H1 (cell line): Measurements from ENCODE around the gene MTG1. TPM values are rescaled to one million over a fixed set of nuclear protein-coding genes. Genes with fewer than 3 reads are reported as not detected.

Experiments used
- CTCF ChIA-PET: fragments of 300-600 bp; sonication (Branson Sonifier 250); formaldehyde crosslinking; loops from one replicate; lab custom pipeline; 2021; ENCODE audit not compliant: partially characterized antibody; lab: Charles Lee
- POLR2A ChIA-PET: fragments of 300-600 bp; sonication (Branson Sonifier 250); formaldehyde crosslinking; loops from one replicate; lab custom pipeline; 2021; ENCODE audit warnings: inconsistent platforms; ENCODE audit not compliant: partially characterized antibody; lab: Charles Lee
- DNase-seq, 2 experiments: peaks; one replicate each; pipeline versions ENCODE4 v3.0.0 to v3.0.0-alpha.2; 2010 to 2022; ENCODE audit warnings: low spot score in 2 of 2, low read depth in 1 of 2, mixed read lengths in 1 of 2
- FAIRE-seq: peaks from 2 replicates; lab custom pipeline; 2011; peaks lifted over from hg19 to GRCh38; lab: Jason Lieb, UNC
- H2AFZ ChIP-seq: 2 replicates; pipeline ENCODE4 v1.8.1; 2012; ENCODE audit warnings: low read length, inconsistent platforms
- H2AK5ac ChIP-seq: 2 replicates; pipeline ENCODE4 v1.6.1; 2013; ENCODE audit warnings: low read depth, low read length
- H2BK120ac ChIP-seq: replicated peaks from 2 replicates; pipeline ENCODE3; 2013; ENCODE audit warnings: low read depth, low read length, inconsistent platforms
- H2BK12ac ChIP-seq: 2 replicates; pipeline ENCODE4 v1.6.1; 2013; ENCODE audit warnings: low read depth, low read length
- H2BK15ac ChIP-seq: 2 replicates; pipeline ENCODE4 v1.6.1; 2013; ENCODE audit warnings: low read length
- H2BK20ac ChIP-seq: 2 replicates; pipeline ENCODE4 v1.6.1; 2013; ENCODE audit warnings: low read length
- H2BK5ac ChIP-seq: 2 replicates; pipeline ENCODE4 v1.6.1; 2013; ENCODE audit warnings: low read depth, low read length
- H3K14ac ChIP-seq: 2 replicates; pipeline ENCODE4 v1.6.1; 2013; ENCODE audit warnings: inconsistent platforms; ENCODE audit not compliant: insufficient read length
- H3K18ac ChIP-seq: 2 replicates; pipeline ENCODE4 v1.6.1; 2013; ENCODE audit warnings: low read length; ENCODE audit errors: extremely low read depth
- H3K23ac ChIP-seq: 2 replicates; pipeline ENCODE4 v1.6.1; 2013; ENCODE audit warnings: inconsistent platforms; ENCODE audit not compliant: insufficient read length
- H3K23me2 ChIP-seq: 2 replicates; pipeline ENCODE4 v1.6.1; 2013; ENCODE audit warnings: low read depth, low read length
- H3K27ac ChIP-seq: 2 replicates; pipeline ENCODE4 v1.6.1; 2011; ENCODE audit warnings: low read depth, low read length, inconsistent platforms
- H3K27me3 ChIP-seq, 4 experiments: replicated peaks in 1 of 4; 1 replicate in 1 of 4; 2 replicates in 3 of 4; pipeline versions ENCODE4 v1.6.1 to v1.8.1; 2011 to 2013; ENCODE audit warnings: low read length in 3 of 4, mild to moderate bottlenecking in 3 of 4, inconsistent platforms in 2 of 4, mixed read lengths in 2 of 4, moderate library complexity in 1 of 4; ENCODE audit not compliant: control insufficient read depth in 3 of 4, insufficient read depth in 3 of 4; ENCODE audit errors: extremely low read depth in 1 of 4
- H3K36me3 ChIP-seq, 4 experiments: 2 replicates each; pipeline versions ENCODE4 v1.6.1 to v1.8.1; 2011 to 2013; ENCODE audit warnings: mild to moderate bottlenecking in 4 of 4, low read length in 3 of 4, moderate library complexity in 2 of 4, control low read depth in 1 of 4, inconsistent platforms in 1 of 4; ENCODE audit not compliant: insufficient read depth in 4 of 4, control insufficient read depth in 2 of 4
- H3K4ac ChIP-seq: replicated peaks from 2 replicates; pipeline ENCODE3; 2013; ENCODE audit warnings: low read length, low read depth, mixed read lengths, inconsistent platforms; ENCODE audit not compliant: insufficient read length
- H3K4me1 ChIP-seq, 4 experiments: replicated peaks in 1 of 4; 1 replicate in 1 of 4; 2 replicates in 3 of 4; pipeline versions ENCODE4 v1.6.1 to v1.8.1; 2011 to 2013; ENCODE audit warnings: low read length in 3 of 4, inconsistent platforms in 2 of 4, mixed read lengths in 1 of 4; ENCODE audit not compliant: insufficient read depth in 4 of 4, control insufficient read depth in 3 of 4
- H3K4me2 ChIP-seq, 2 experiments: 2 replicates each; pipeline versions ENCODE4 v1.6.1 to v1.8.1; 2011 to 2013; ENCODE audit warnings: low read depth in 2 of 2, low read length in 2 of 2, control low read depth in 1 of 2, inconsistent platforms in 1 of 2, mild to moderate bottlenecking in 1 of 2; ENCODE audit not compliant: insufficient read depth in 1 of 2
- H3K4me3 ChIP-seq, 4 experiments: fragments of 200-600, 300-600 bp in 1 of 4; sonication (generic), shearing (Covaris generic), sonication (Bioruptor Twin) in 1 of 4; 2 replicates each; pipeline versions ENCODE4 v1.5.1 to v1.8.1; 2011 to 2016; ENCODE audit warnings: low read length in 4 of 4, low read depth in 3 of 4, control low read depth in 2 of 4, inconsistent platforms in 2 of 4, mild to moderate bottlenecking in 2 of 4, mixed read lengths in 1 of 4, moderate library complexity in 1 of 4; ENCODE audit not compliant: insufficient read depth in 2 of 4; ENCODE audit errors: extremely low read depth in 1 of 4
- H3K56ac ChIP-seq: replicated peaks from 2 replicates; pipeline ENCODE3; 2013; ENCODE audit warnings: low read depth, mild to moderate bottlenecking, mixed read lengths, low read length, inconsistent platforms; ENCODE audit not compliant: insufficient read length
- H3K79me1 ChIP-seq: 2 replicates; pipeline ENCODE4 v1.6.1; 2013; ENCODE audit warnings: low read depth, low read length, control low read depth
- H3K79me2 ChIP-seq, 2 experiments: 2 replicates each; pipeline versions ENCODE4 v1.6.1 to v1.8.1; 2012 to 2013; ENCODE audit warnings: low read length in 2 of 2, mild to moderate bottlenecking in 2 of 2, inconsistent platforms in 1 of 2; ENCODE audit not compliant: insufficient read depth in 2 of 2, control insufficient read depth in 1 of 2
- H3K9ac ChIP-seq, 4 experiments: replicated peaks in 1 of 4; 1 replicate in 1 of 4; 2 replicates in 3 of 4; pipeline versions ENCODE4 v1.6.1 to v1.8.1; 2011 to 2013; ENCODE audit warnings: low read depth in 3 of 4, low read length in 3 of 4, control low read depth in 2 of 4, mild to moderate bottlenecking in 2 of 4, moderate library complexity in 2 of 4, inconsistent platforms in 1 of 4; ENCODE audit errors: extremely low read depth in 1 of 4
- H3K9me3 ChIP-seq, 2 experiments: 2 replicates each; pipeline versions ENCODE4 v1.6.1 to v1.8.1; 2012 to 2013; ENCODE audit warnings: mild to moderate bottlenecking in 2 of 2, moderate library complexity in 2 of 2, control low read depth in 1 of 2, inconsistent platforms in 1 of 2, low read depth in 1 of 2, low read length in 1 of 2, mixed read lengths in 1 of 2; ENCODE audit not compliant: insufficient read depth in 2 of 2
- H4K20me1 ChIP-seq, 2 experiments: replicated peaks in 1 of 2; 2 replicates each; pipeline versions ENCODE3 to v1.8.1; 2011 to 2013; ENCODE audit warnings: inconsistent platforms in 2 of 2, low read length in 2 of 2, mild to moderate bottlenecking in 1 of 2; ENCODE audit not compliant: insufficient read depth in 2 of 2, control insufficient read depth in 1 of 2
- H4K5ac ChIP-seq: 2 replicates; pipeline ENCODE4 v1.6.1; 2013; ENCODE audit warnings: low read length, low read depth, mixed read lengths, inconsistent platforms; ENCODE audit not compliant: insufficient read length
- H4K8ac ChIP-seq: 2 replicates; pipeline ENCODE4 v1.8.0; 2013; ENCODE audit warnings: mild to moderate bottlenecking, moderate library complexity, low read length, inconsistent platforms; ENCODE audit not compliant: insufficient read depth; ENCODE audit errors: extremely low read depth
- H4K91ac ChIP-seq: replicated peaks from 2 replicates; pipeline ENCODE3; 2013; ENCODE audit warnings: low read length, mixed read lengths, inconsistent platforms; ENCODE audit not compliant: insufficient read length
- WGBS, 2 experiments: shearing (Covaris generic) in 1 of 2; methylation state at CpG; one replicate each; pipeline versions ENCODE4 v1.1.6 to v1.1.7; 2013 to 2015; ENCODE audit warnings: low lambda C conversion rate in 2 of 2, mixed read lengths in 2 of 2, inconsistent platforms in 1 of 2, low coverage in 1 of 2, missing lambda C conversion rate in 1 of 2; ENCODE audit not compliant: insufficient replicate concordance in 2 of 2, insufficient coverage in 1 of 2, insufficient read length in 1 of 2; ENCODE audit errors: extremely low coverage in 1 of 2, missing lambda C conversion rate in 1 of 2; 5-methylcytosine and 5-hydroxymethylcytosine counted together
- polyA plus RNA-seq, 7 experiments: library from polyadenylated mRNA; depleted of rRNA in 3 of 7; stranded (reverse) in 5 of 7; unstranded in 2 of 7; fragments of >200 nt in 5 of 7; fragments of 200-250 nt in 2 of 7; gene quantifications; 1 replicate in 5 of 7; 2 replicates in 1 of 7; 4 replicates in 1 of 7; pipeline versions ENCODE4 v1.2.1 to v1.2.3, GENCODE V29; 2011 to 2013; ENCODE audit warnings: missing spikeins in 2 of 7, mixed read lengths in 2 of 7
- total RNA-seq: library from RNA; stranded (reverse); fragmentation: NEBNext Ultra II Directional; extraction: Animal tissue kit (Norgen Biotek cat#: 25700); gene quantifications from 2 replicates; pipeline ENCODE4 v1.2.1, GENCODE V29; 2021

The MTG1 gene
- total and polyA plus RNA-seq, 2 of the 8 experiments (the other 6 are each of a cell fraction or from before 2014, with no cell fraction given) = 56.6 to 81.6 TPM

- Histone ChIP-seq H3K4ac (no peak within 1 kb of the TSS), H3K36me3 (peaks cover 9 to 20% (median 19%) of the 10 kb centered on the region in 4 experiments; a peak in 7 of 8 replicates), H3K4me2 (peak within 1 kb of the TSS; percentile 58 to 59), H2BK20ac (no peak within 1 kb of the TSS), H4K91ac (no peak within 1 kb of the TSS), H3K9ac (peak within 1 kb of the TSS; percentile 76 to 93 (median 88); a peak in 6 of 7 replicates), H4K20me1 (peaks cover 3 to 14% of the 10 kb centered on the region in 2 experiments), H3K9me3 (no peaks in the 10 kb centered on the region), H2BK15ac (no peak within 1 kb of the TSS), H2BK12ac (no peak within 1 kb of the TSS), H3K79me2 (peaks cover 0 to 3% of the 10 kb centered on the region in 2 experiments; a peak in 2 of 4 replicates), H3K14ac (no peak within 1 kb of the TSS), H3K27me3 (peaks cover 8 to 36% (median 27%) of the 10 kb centered on the region in 4 experiments), H3K27ac (no peak within 1 kb of the TSS), H3K56ac (peak within 1 kb of the TSS; percentile 92), H2BK5ac (peak within 1 kb of the TSS; percentile 78; the same call in 1 of the 2 replicates), H3K18ac (peak within 1 kb of the TSS; percentile 60), H4K5ac (peak within 1 kb of the TSS; percentile 90), H3K23ac (no peak within 1 kb of the TSS), H2BK120ac (no peak within 1 kb of the TSS), H2AFZ (no peak within 1 kb of the TSS; the same call in 1 of the 2 replicates), H4K8ac (peak within 1 kb of the TSS; percentile 92), H3K4me3 (peak within 1 kb of the TSS; percentile 66 to 97 (median 73)), H3K79me1 (peaks cover 7% of the 10 kb centered on the region), H3K23me2 (peaks cover 9% of the 10 kb centered on the region; the same call in 1 of the 2 replicates), H3K4me1 (peaks cover 0 to 2% (median under 1%) of the 10 kb centered on the region in 4 experiments; a peak in 5 of 7 replicates), H2AK5ac (no peak within 1 kb of the TSS)
- FAIRE-seq (no peak), DNase-seq (peak; percentile 73 to 99)
- POLR2A ChIA-PET = interaction anchor here (0.9 to 1.9 kb wide), 3 partner anchors 12 to 26 kb away, joined by 3 to 8 read pairs (median 3); partner anchors contain the start of genes FUOM and PRAP1
- WGBS, 2 experiments = 16% methylated on average over 26 of the region's 89 CpGs; no CpG with 5 or more reads in 1 of the 2 experiments
- CTCF ChIA-PET = no interaction called here
Measured at GRCh38 chr10:133373174-133374090, 20.5 kb upstream of the MTG1 start, which contains the start of gene ECHS1. Gene ECHS1, minus strand, starts transcription at chr10:133373354. Its CDS starts 21 bp downstream, at chr10:133373333.
